B cell (primary cell): ENCODE results near the gene BTBD6. TPM values are rescaled to one million over a fixed set of nuclear protein-coding genes. Genes with fewer than 3 reads are reported as not detected.

Experiments
- ATAC-seq: fragments of 200-7000 bp; cut with Tn5 transposase; one replicate; pipeline ENCODE4 v1.10.0; 2021; ENCODE audit warnings: low read depth, mild to moderate bottlenecking, moderate number of reproducible peaks, moderate library complexity
- CTCF ChIA-PET: fragments of 350-600 bp; sonication (Branson Sonifier 250); formaldehyde crosslinking; loops from one replicate; lab custom pipeline; 2021; ENCODE audit warnings: antibody characterized with exemption, inconsistent platforms; lab: Charles Lee
- POLR2A ChIA-PET: fragments of 350-600 bp; sonication (Branson Sonifier 250); formaldehyde crosslinking; loops from one replicate; lab custom pipeline; 2021; ENCODE audit warnings: antibody characterized with exemption; lab: Charles Lee
- DNase-seq: peaks from one replicate; pipeline ENCODE4 v3.0.0; 2013
- H2AFZ ChIP-seq: 2 replicates; pipeline ENCODE4 v1.6.1; 2012; ENCODE audit warnings: mild to moderate bottlenecking, low read depth, low read length; ENCODE audit not compliant: insufficient read depth, poor library complexity, severe bottlenecking
- H3K27ac ChIP-seq, 2 donors: 1 replicate in 1 of 2; 2 replicates in 1 of 2; pipeline ENCODE4 v1.5.1; 2012 to 2013; ENCODE audit warnings: low read length in 2 of 2, mild to moderate bottlenecking in 2 of 2, moderate library complexity in 1 of 2
- H3K27me3 ChIP-seq, 4 experiments: fragments of 200-600 bp in 1 of 4; sonication (generic) in 1 of 4; replicated peaks in 1 of 4; 1 replicate in 2 of 4; 2 replicates in 2 of 4; pipeline versions ENCODE4 v1.6.1 to v1.7.0; 2013 to 2016; ENCODE audit warnings: low read length in 3 of 4, mild to moderate bottlenecking in 2 of 4, mixed read lengths in 1 of 4, moderate library complexity in 1 of 4; ENCODE audit not compliant: insufficient read depth in 4 of 4, control insufficient read depth in 3 of 4; ENCODE audit errors: control extremely low read depth in 1 of 4
- H3K36me3 ChIP-seq, 2 experiments: replicated peaks in 1 of 2; 1 replicate in 1 of 2; 2 replicates in 1 of 2; pipeline versions ENCODE4 v1.6.1 to v1.7.1; 2013; ENCODE audit warnings: low read length in 1 of 2; ENCODE audit not compliant: insufficient read depth in 2 of 2, control insufficient read depth in 1 of 2; ENCODE audit errors: control extremely low read depth in 1 of 2, extremely low read depth in 1 of 2
- H3K4me1 ChIP-seq, 2 donors: fragments of 200-600 bp in 1 of 2; sonication (generic) in 1 of 2; 1 replicate in 1 of 2; 2 replicates in 1 of 2; pipeline versions ENCODE4 v1.5.1 to v1.6.1; 2013 to 2017; ENCODE audit warnings: low read length in 2 of 2; ENCODE audit not compliant: control insufficient read depth in 2 of 2, insufficient read depth in 2 of 2
- H3K4me2 ChIP-seq: replicated peaks from 2 replicates; pipeline ENCODE3; 2012; ENCODE audit warnings: mild to moderate bottlenecking, low read depth, low read length; ENCODE audit not compliant: poor library complexity, severe bottlenecking
- H3K4me3 ChIP-seq, 5 experiments: fragments of 200-600 bp in 1 of 5; sonication (generic) in 1 of 5; 1 replicate in 3 of 5; 2 replicates in 2 of 5; pipeline versions ENCODE4 v1.5.1 to v1.7.0; 2011 to 2016; ENCODE audit warnings: low read length in 4 of 5, mild to moderate bottlenecking in 4 of 5, low read depth in 2 of 5, control low read depth in 1 of 5, moderate library complexity in 1 of 5; ENCODE audit not compliant: insufficient read depth in 1 of 5; ENCODE audit errors: control extremely low read depth in 1 of 5, extremely low read depth in 1 of 5
- H3K79me2 ChIP-seq: fragments of 200-600 bp; sonication (generic); one replicate; pipeline ENCODE4 v1.6.0; 2016; ENCODE audit warnings: low read length; ENCODE audit not compliant: control insufficient read depth, insufficient read depth
- H3K9ac ChIP-seq: fragments of 200-600 bp; sonication (generic); 2 replicates; pipeline ENCODE4 v1.6.1; 2017; ENCODE audit warnings: mild to moderate bottlenecking, low read length, moderate library complexity
- H3K9me3 ChIP-seq, 3 donors: one replicate each; pipeline versions ENCODE4 v1.6.1 to v1.7.1; 2013; ENCODE audit warnings: low read length in 2 of 3; ENCODE audit not compliant: control insufficient read depth in 2 of 3, insufficient read depth in 1 of 3; ENCODE audit errors: control extremely low read depth in 1 of 3
- H4K20me1 ChIP-seq: 2 replicates; pipeline ENCODE4 v1.6.0; 2012; ENCODE audit warnings: mild to moderate bottlenecking, low read length; ENCODE audit not compliant: insufficient read depth, control insufficient read depth, poor library complexity, severe bottlenecking
- H3K27ac Mint-ChIP-seq: one replicate; pipeline ENCODE4 v1.8.0; 2021; ENCODE audit warnings: mixed read lengths
- H3K27me3 Mint-ChIP-seq: one replicate; pipeline ENCODE4 v1.8.0; 2021; ENCODE audit warnings: mixed read lengths
- H3K4me1 Mint-ChIP-seq: one replicate; pipeline ENCODE4 v1.8.0; 2021; ENCODE audit warnings: mixed read lengths
- H3K4me3 Mint-ChIP-seq: one replicate; pipeline ENCODE4 v1.8.0; 2021; ENCODE audit warnings: mixed read lengths
- H3K9me3 Mint-ChIP-seq: one replicate; pipeline ENCODE4 v1.8.0; 2022; ENCODE audit warnings: mixed read lengths; ENCODE audit not compliant: insufficient read depth
- CTCF ChIP-seq: fragments of 200-600 bp; IDR thresholded peaks from one replicate; pipeline ENCODE4 v1.8.0; 2022; ENCODE audit warnings: antibody characterized with exemption, mild to moderate bottlenecking
- EZH2 ChIP-seq: IDR thresholded peaks from 2 replicates; pipeline ENCODE4 v1.6.1; 2012; ENCODE audit warnings: borderline replicate concordance, low read depth, mild to moderate bottlenecking, moderate library complexity, low read length; ENCODE audit not compliant: insufficient read depth, poor library complexity, severe bottlenecking
- WGBS: methylation state at CpG from one replicate; pipeline ENCODE4 v1.1.5; 2013; ENCODE audit warnings: missing lambda C conversion rate; ENCODE audit not compliant: insufficient coverage; 5-methylcytosine and 5-hydroxymethylcytosine counted together
- intact Hi-C: fragments of 100-400 bp; cut with micrococcal nuclease; formaldehyde crosslinking; loops from one replicate; pipeline ENCODE4 v1.10.0; 2022
- polyA plus RNA-seq: library from polyadenylated mRNA; depleted of rRNA; stranded (reverse); fragments of >200 nt; gene quantifications from 2 replicates; pipeline ENCODE4 v1.2.3, GENCODE V29; 2012
- total RNA-seq, 2 donors: library from RNA; stranded (reverse); fragments of 120-200 nt in 1 of 2; gene quantifications; 1 replicate in 1 of 2; 2 replicates in 1 of 2; pipeline versions ENCODE4 v1.2.3 to v1.2.4, GENCODE V29; 2013 to 2022

BTBD6 gene
- total and polyA plus RNA-seq, 2 donors (not counting 1 experiment from before 2014, with no cell fraction given): 33.4 to 36.1 TPM

- 90% methylated on average over 19 of the region's 25 CpGs for WGBS
- no peak overlapping the region for H3K4me2 ChIP-seq
- peaks cover 0 to 11% of the 10 kb centered on the region in 2 experiments for H3K36me3 ChIP-seq
- H3K27me3 ChIP-seq: peaks cover 0 to 8% (median 0%) of the 10 kb centered on the region in 4 experiments
- Mint-ChIP-seq H3K9me3 (no peaks in the 10 kb centered on the region), H3K4me1 (peaks cover 9% of the 10 kb centered on the region), H3K27me3 (no peaks in the 10 kb centered on the region), H3K4me3 (no peak overlapping the region), H3K27ac (no peak overlapping the region)
- ATAC-seq (no peak), DNase-seq (no peak)
- H4K20me1 ChIP-seq: no peaks in the 10 kb centered on the region
- no peak overlapping the region for H3K27ac ChIP-seq
- H3K4me3 ChIP-seq: no peak overlapping the region
- intact Hi-C loops: no loop called here
- H3K79me2 ChIP-seq: no peaks in the 10 kb centered on the region
- no peak for TF ChIP-seq EZH2
- no peak for TF ChIP-seq CTCF
- CTCF ChIA-PET: no interaction called here
- no peak overlapping the region for H3K9ac ChIP-seq
- H3K9me3 ChIP-seq: no peaks in the 10 kb centered on the region
- H2AFZ ChIP-seq: no peak overlapping the region
- H3K4me1 ChIP-seq: peaks cover 3 to 9% of the 10 kb centered on the region in 2 donors
- POLR2A ChIA-PET: interaction anchor here (0.6 kb wide), 1 partner anchor 48 kb away, joined by 13 read pairs; no protein-coding TSS in a partner anchor
Measured at GRCh38 chr14:105207996-105208737, 40.2 kb upstream of the BTBD6 start.

- Histone ChIP-seq H4K20me1 (peaks cover under 1% of the 10 kb centered on the region), H3K4me3 (no peak overlapping the region), H3K4me1 (peaks cover 3 to 7% of the 10 kb centered on the region in 2 donors), H3K27ac (no peak overlapping the region), H3K36me3 (peaks cover 0 to 13% of the 10 kb centered on the region in 2 experiments), H2AFZ (no peak overlapping the region), H3K9ac (no peak overlapping the region), H3K4me2 (no peak overlapping the region), H3K9me3 (no peaks in the 10 kb centered on the region), H3K27me3 (peaks cover 0 to 4% (median 0%) of the 10 kb centered on the region in 4 experiments), H3K79me2 (no peaks in the 10 kb centered on the region)
- intact Hi-C loops: no loop called here
- Mint-ChIP-seq H3K9me3 (no peaks in the 10 kb centered on the region), H3K27me3 (no peaks in the 10 kb centered on the region), H3K4me3 (no peak overlapping the region), H3K27ac (no peak overlapping the region), H3K4me1 (peaks cover 9% of the 10 kb centered on the region)
- ATAC-seq (no peak), DNase-seq (no peak)
- 74% methylated on average over 12 of the region's 12 CpGs for WGBS
- POLR2A ChIA-PET: interaction anchor here (0.6 kb wide), 1 partner anchor 48 kb away, joined by 13 read pairs; no protein-coding TSS in a partner anchor
- CTCF ChIA-PET: no interaction called here
- TF ChIP-seq CTCF (no peak), EZH2 (no peak)
Measured at GRCh38 chr14:105208738-105209075, 39.6 kb upstream of the BTBD6 start.
